Mesenchymal stem cell (in vitro differentiated cells and primary cell): ENCODE data around the gene SGPP2.
A peak's percentile ranks its signal among the peaks of the same experiment; 100 is the strongest.

Source experiments
- DNase-seq: peaks from one replicate; pipeline ENCODE4 v3.0.0-alpha.2; 2013
- H2AFZ ChIP-seq: one replicate; pipeline ENCODE4 v1.6.1; 2013; ENCODE audit warnings: low read depth, mild to moderate bottlenecking, control low read depth, inconsistent platforms, low read length, moderate library complexity
- H2AK5ac ChIP-seq: 2 replicates; pipeline ENCODE4 v1.6.1; 2013; ENCODE audit warnings: low read length, moderate library complexity, mild to moderate bottlenecking, inconsistent platforms; ENCODE audit not compliant: severe bottlenecking
- H2BK120ac ChIP-seq: one replicate; pipeline ENCODE4 v1.6.1; 2013; ENCODE audit warnings: low read depth, mild to moderate bottlenecking, inconsistent platforms, low read length, moderate library complexity
- H2BK12ac ChIP-seq, 2 experiments: one replicate each; pipeline ENCODE4 v1.6.1; 2013; ENCODE audit warnings: inconsistent platforms in 2 of 2, low read length in 2 of 2, mild to moderate bottlenecking in 2 of 2, moderate library complexity in 2 of 2, control low read depth in 1 of 2
- H2BK15ac ChIP-seq: one replicate; pipeline ENCODE4 v1.6.1; 2013; ENCODE audit warnings: mild to moderate bottlenecking, low read depth, inconsistent platforms; ENCODE audit not compliant: poor library complexity, severe bottlenecking
- H2BK5ac ChIP-seq: 2 replicates; pipeline ENCODE4 v1.6.1; 2013; ENCODE audit warnings: low read depth, mild to moderate bottlenecking, low read length, control low read depth, inconsistent platforms; ENCODE audit not compliant: poor library complexity, severe bottlenecking
- H3K14ac ChIP-seq, 2 experiments: one replicate each; pipeline ENCODE4 v1.6.1; 2013; ENCODE audit warnings: inconsistent platforms in 2 of 2, low read length in 2 of 2, control low read depth in 1 of 2, mild to moderate bottlenecking in 1 of 2, moderate library complexity in 1 of 2
- H3K18ac ChIP-seq, 2 experiments: one replicate each; pipeline ENCODE4 v1.6.1; 2013; ENCODE audit warnings: inconsistent platforms in 2 of 2, low read length in 2 of 2, control low read depth in 1 of 2, low read depth in 1 of 2, mild to moderate bottlenecking in 1 of 2
- H3K23ac ChIP-seq, 2 experiments: one replicate each; pipeline ENCODE4 v1.6.1; 2013; ENCODE audit warnings: inconsistent platforms in 2 of 2, low read length in 2 of 2, mild to moderate bottlenecking in 2 of 2, moderate library complexity in 2 of 2, control low read depth in 1 of 2
- H3K27ac ChIP-seq: 2 replicates; pipeline ENCODE4 v1.5.1; 2013; ENCODE audit warnings: mild to moderate bottlenecking, moderate library complexity, low read length, control low read depth, inconsistent platforms; ENCODE audit not compliant: poor library complexity, severe bottlenecking
- H3K27me3 ChIP-seq, 2 experiments: 2 replicates each; pipeline versions ENCODE4 v1.6.1 to v1.7.0; 2013; ENCODE audit warnings: low read length in 2 of 2, mild to moderate bottlenecking in 2 of 2, moderate library complexity in 2 of 2, control low read depth in 1 of 2, inconsistent platforms in 1 of 2; ENCODE audit not compliant: control insufficient read depth in 1 of 2, insufficient read depth in 1 of 2
- H3K36me3 ChIP-seq, 2 experiments: 2 replicates each; pipeline versions ENCODE4 v1.6.1 to v1.7.0; 2013; ENCODE audit warnings: low read length in 2 of 2, control low read depth in 1 of 2, inconsistent platforms in 1 of 2, low read depth in 1 of 2, mild to moderate bottlenecking in 1 of 2; ENCODE audit not compliant: insufficient read depth in 2 of 2, control insufficient read depth in 1 of 2
- H3K4ac ChIP-seq, 2 experiments: one replicate each; pipeline ENCODE4 v1.6.1; 2013; ENCODE audit warnings: inconsistent platforms in 2 of 2, low read length in 2 of 2, mild to moderate bottlenecking in 2 of 2, moderate library complexity in 2 of 2, control low read depth in 1 of 2, low read depth in 1 of 2
- H3K4me1 ChIP-seq: 2 replicates; pipeline ENCODE4 v1.6.1; 2013; ENCODE audit warnings: low read depth, low read length, control low read depth; ENCODE audit not compliant: control insufficient read depth, insufficient read depth
- H3K4me2 ChIP-seq: 2 replicates; pipeline ENCODE4 v1.6.1; 2013; ENCODE audit warnings: low read length, mild to moderate bottlenecking, inconsistent platforms; ENCODE audit not compliant: poor library complexity, severe bottlenecking
- H3K4me3 ChIP-seq, 2 experiments: 2 replicates each; pipeline versions ENCODE4 v1.5.1 to v1.7.0; 2013; ENCODE audit warnings: low read length in 2 of 2, mild to moderate bottlenecking in 2 of 2, control low read depth in 1 of 2, low read depth in 1 of 2; ENCODE audit not compliant: insufficient read depth in 1 of 2
- H3K79me1 ChIP-seq: replicated peaks from 2 replicates; pipeline ENCODE4 v1.6.1; 2013; ENCODE audit warnings: mild to moderate bottlenecking, control low read depth, low read length, inconsistent platforms; ENCODE audit not compliant: poor library complexity, severe bottlenecking
- H3K9ac ChIP-seq: 2 replicates; pipeline ENCODE4 v1.7.0; 2013; ENCODE audit warnings: mild to moderate bottlenecking, low read length, moderate library complexity
- H3K9me3 ChIP-seq: 2 replicates; pipeline ENCODE4 v1.7.0; 2013; ENCODE audit warnings: mild to moderate bottlenecking, low read length; ENCODE audit not compliant: control insufficient read depth
- H4K8ac ChIP-seq: one replicate; pipeline ENCODE4 v1.6.1; 2013; ENCODE audit warnings: inconsistent platforms, mild to moderate bottlenecking, low read length, moderate library complexity
- H4K91ac ChIP-seq: one replicate; pipeline ENCODE4 v1.6.1; 2013; ENCODE audit warnings: mild to moderate bottlenecking, low read length, inconsistent platforms
- WGBS: methylation state at CpG from one replicate; pipeline ENCODE4 v1.1.7; 2013; ENCODE audit warnings: mixed read lengths; 5-methylcytosine and 5-hydroxymethylcytosine counted together

SGPP2 gene

GRCh38 chr2:222399038-222399783 lies 25.1 kb upstream of the SGPP2 start:
- H3K79me1 ChIP-seq, result no peaks in the 10 kb centered on the region
- no peaks in the 10 kb centered on the region for H3K36me3 ChIP-seq
- WGBS, result 3% methylated on average over 2 of the region's 5 CpGs
- H3K4me2 ChIP-seq, result no peak overlapping the region
- no peak overlapping the region for H4K8ac ChIP-seq
- H3K4me1 ChIP-seq, result no peaks in the 10 kb centered on the region
- H3K23ac ChIP-seq, result no peak overlapping the region
- H2BK120ac ChIP-seq, result no peak overlapping the region
- no peak overlapping the region for H2BK12ac ChIP-seq
- no peak overlapping the region for H3K27ac ChIP-seq
- no peak overlapping the region for H2BK5ac ChIP-seq
- DNase-seq, result peak; percentile 33
- H2AK5ac ChIP-seq, result no peak overlapping the region
- peaks cover 0 to 2% of the 10 kb centered on the region in 2 experiments for H3K27me3 ChIP-seq
- no peak overlapping the region for H3K18ac ChIP-seq
- H3K4me3 ChIP-seq, result no peak overlapping the region
- H2BK15ac ChIP-seq, result no peak overlapping the region
- H3K9me3 ChIP-seq, result peaks cover 3% of the 10 kb centered on the region
- H4K91ac ChIP-seq, result no peak overlapping the region
- H3K4ac ChIP-seq, result no peak overlapping the region
- H3K9ac ChIP-seq, result no peak overlapping the region
- no peak overlapping the region for H3K14ac ChIP-seq
- H2AFZ ChIP-seq, result no peak overlapping the region

DNA sequence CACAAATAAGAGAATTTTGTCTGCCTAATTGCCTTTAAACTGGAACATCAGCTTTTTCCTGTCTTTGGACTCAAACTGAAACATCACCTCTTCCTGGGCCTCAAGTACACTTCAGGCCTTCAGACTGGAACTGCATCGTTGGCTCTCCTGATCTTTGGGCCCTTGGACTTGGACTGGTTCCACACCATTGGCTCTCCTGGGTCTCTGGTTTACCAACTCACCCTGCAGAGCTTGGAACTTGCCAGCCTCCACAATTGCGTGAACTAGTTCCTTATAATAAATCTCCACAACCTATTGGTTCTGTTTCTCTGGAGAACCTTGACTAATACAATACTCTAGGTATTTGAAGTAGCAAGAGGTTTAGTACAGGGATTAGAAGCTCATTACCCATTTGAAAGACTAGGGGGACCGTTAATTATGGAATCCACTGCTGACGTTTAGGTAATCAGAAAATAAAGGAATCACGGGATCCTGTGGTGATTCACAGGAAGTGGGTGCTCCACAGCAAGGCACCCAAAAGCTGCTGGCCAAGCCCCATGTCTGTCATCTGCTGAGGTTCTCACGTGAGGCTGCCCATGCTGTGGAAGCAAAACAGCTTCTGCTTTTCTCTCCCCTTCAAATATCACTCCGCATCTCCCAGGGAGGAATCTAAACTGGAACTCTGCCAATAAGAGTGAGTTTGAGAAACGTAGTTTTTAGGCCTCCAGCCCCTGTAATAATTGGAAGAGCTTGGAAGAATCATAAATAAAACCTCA lies 20.0 kb upstream of the SGPP2 start:
- H3K36me3 ChIP-seq, result no peaks in the 10 kb centered on the region
- no peaks in the 10 kb centered on the region for H3K4me1 ChIP-seq
- H3K9ac ChIP-seq, result no peak overlapping the region
- no peak overlapping the region for H2AFZ ChIP-seq
- H2BK5ac ChIP-seq, result no peak overlapping the region
- no peak overlapping the region for H3K4me3 ChIP-seq
- H2BK15ac ChIP-seq, result no peak overlapping the region
- no peak overlapping the region for H2BK120ac ChIP-seq
- no peak for DNase-seq
- H3K4me2 ChIP-seq, result no peak overlapping the region
- peaks cover 0 to 2% of the 10 kb centered on the region in 2 experiments for H3K27me3 ChIP-seq
- no peaks in the 10 kb centered on the region for H3K79me1 ChIP-seq
- H3K23ac ChIP-seq, result no peak overlapping the region
- no peak overlapping the region for H3K18ac ChIP-seq
- no peaks in the 10 kb centered on the region for H3K9me3 ChIP-seq
- no peak overlapping the region for H3K4ac ChIP-seq
- WGBS, result 80% methylated on average over 4 of the region's 8 CpGs
- no peak overlapping the region for H4K91ac ChIP-seq
- H3K14ac ChIP-seq, result no peak overlapping the region
- no peak overlapping the region for H2AK5ac ChIP-seq
- no peak overlapping the region for H4K8ac ChIP-seq
- no peak overlapping the region for H2BK12ac ChIP-seq
- no peak overlapping the region for H3K27ac ChIP-seq

- no peak overlapping the region for H2BK5ac ChIP-seq
- no peak overlapping the region for H3K4me2 ChIP-seq
- H3K4ac ChIP-seq, result no peak overlapping the region
- H3K27ac ChIP-seq, result no peak overlapping the region
- H4K8ac ChIP-seq, result no peak overlapping the region
- no peaks in the 10 kb centered on the region for H3K27me3 ChIP-seq
- H3K79me1 ChIP-seq, result no peaks in the 10 kb centered on the region
- no peaks in the 10 kb centered on the region for H3K4me1 ChIP-seq
- no peak for DNase-seq
- no peak overlapping the region for H2BK12ac ChIP-seq
- peaks cover 5% of the 10 kb centered on the region for H3K9me3 ChIP-seq
- no peak overlapping the region for H3K18ac ChIP-seq
- H4K91ac ChIP-seq, result no peak overlapping the region
- no peak overlapping the region for H3K23ac ChIP-seq
- no peaks in the 10 kb centered on the region for H3K36me3 ChIP-seq
- H2AFZ ChIP-seq, result no peak overlapping the region
- no peak overlapping the region for H2BK120ac ChIP-seq
- WGBS, result 87% methylated on average over 1 of the region's 2 CpGs
- no peak overlapping the region for H2BK15ac ChIP-seq
- no peak overlapping the region for H2AK5ac ChIP-seq
- H3K14ac ChIP-seq, result no peak overlapping the region
- H3K9ac ChIP-seq, result no peak overlapping the region
- H3K4me3 ChIP-seq, result no peak overlapping the region
Measured at GRCh38 chr2:222408684-222409083, 15.7 kb upstream of the SGPP2 start.

DNA sequence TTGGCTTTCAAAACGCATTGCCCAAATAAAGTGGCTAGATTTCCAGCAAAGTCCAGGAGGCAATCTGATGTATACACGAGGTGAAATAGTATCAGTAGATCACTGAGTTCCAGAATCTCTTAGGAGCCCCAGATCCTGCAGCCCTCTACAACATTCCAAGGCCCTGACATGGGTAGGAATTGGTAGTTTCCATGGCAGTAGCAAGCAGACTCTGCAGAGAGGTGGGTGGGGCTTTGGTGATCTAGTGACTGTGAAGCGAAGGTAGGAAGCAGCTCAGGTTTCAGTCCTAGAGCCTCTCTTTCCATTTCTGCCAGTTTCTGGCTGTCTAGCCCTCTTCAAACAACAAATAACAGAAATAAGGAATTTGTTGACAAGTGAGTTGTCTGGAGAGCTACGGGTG lies 13.8 kb upstream of the SGPP2 start:
- no peak overlapping the region for H2AFZ ChIP-seq
- H3K14ac ChIP-seq, result no peak overlapping the region
- no peaks in the 10 kb centered on the region for H3K4me1 ChIP-seq
- no peak overlapping the region for H3K27ac ChIP-seq
- H3K27me3 ChIP-seq, result no peaks in the 10 kb centered on the region
- H3K23ac ChIP-seq, result no peak overlapping the region
- no peak overlapping the region for H4K8ac ChIP-seq
- no peak overlapping the region for H3K4ac ChIP-seq
- H3K79me1 ChIP-seq, result no peaks in the 10 kb centered on the region
- no peak overlapping the region for H3K4me3 ChIP-seq
- no peak overlapping the region for H3K9ac ChIP-seq
- no peak overlapping the region for H3K18ac ChIP-seq
- no peak overlapping the region for H4K91ac ChIP-seq
- H2BK5ac ChIP-seq, result no peak overlapping the region
- 90% methylated on average over 2 of the region's 4 CpGs for WGBS
- H2BK12ac ChIP-seq, result no peak overlapping the region
- DNase-seq, result no peak
- H3K36me3 ChIP-seq, result no peaks in the 10 kb centered on the region
- H2BK120ac ChIP-seq, result no peak overlapping the region
- no peak overlapping the region for H3K4me2 ChIP-seq
- H2BK15ac ChIP-seq, result no peak overlapping the region
- peaks cover 5% of the 10 kb centered on the region for H3K9me3 ChIP-seq
- H2AK5ac ChIP-seq, result no peak overlapping the region
